GM18951 (cell line): ENCODE data around the gene GJA3.
"Not testable (repeated sequence)": the region's sequence is repeated elsewhere in the genome, so short reads cannot be mapped to it uniquely, and the experiment has no call there.

Source experiments
- POLR2A ChIP-seq: IDR thresholded peaks from 4 replicates; pipeline ENCODE4 v1.6.1; 2011; ENCODE audit warnings: mild to moderate bottlenecking; ENCODE audit not compliant: insufficient read length, insufficient read depth; ENCODE audit errors: extremely low read depth
- in situ Hi-C: fragments of 300-500 bp; cut with MboI; formaldehyde crosslinking; loops from one replicate; pipeline ENCODE4 v1.12.0; 2022; ENCODE audit warnings: low sequenced_read_pairs, mixed read lengths, inconsistent platforms; ENCODE audit not compliant: unreplicated experiment

Gene GJA3

DNA sequence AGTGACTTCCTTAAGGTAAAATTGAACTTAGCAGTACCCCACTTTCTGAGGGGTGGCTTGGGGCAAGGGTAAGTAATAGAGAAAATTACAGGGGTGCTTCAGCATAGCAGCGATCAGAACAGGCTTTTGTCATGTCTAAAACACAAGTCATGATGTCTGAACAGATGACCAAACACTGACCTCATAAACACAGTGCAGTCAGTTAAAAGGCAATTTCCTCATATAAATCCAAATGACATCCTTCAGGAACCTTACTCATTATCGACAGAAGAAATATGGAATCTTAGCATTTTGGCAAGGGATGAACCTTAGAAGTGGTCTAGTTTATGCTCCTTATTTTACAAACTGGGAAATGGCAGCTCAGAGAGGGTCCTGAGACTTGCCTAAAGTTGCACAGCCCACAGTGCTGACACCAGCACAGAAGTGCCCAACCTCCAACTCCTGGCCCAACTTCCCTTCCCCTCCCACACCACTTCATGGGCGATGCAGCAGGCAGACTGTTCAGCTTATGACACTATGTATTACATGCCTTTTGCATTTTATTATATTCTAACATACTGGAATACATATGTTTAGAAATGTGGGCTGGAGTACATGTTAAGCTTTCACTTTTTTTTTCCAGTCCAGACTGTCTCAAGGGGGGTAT, 3.6 kb downstream of the GJA3 start:
- TF ChIP-seq POLR2A, result no peak
- in situ Hi-C loops, result no loop called here

DNA sequence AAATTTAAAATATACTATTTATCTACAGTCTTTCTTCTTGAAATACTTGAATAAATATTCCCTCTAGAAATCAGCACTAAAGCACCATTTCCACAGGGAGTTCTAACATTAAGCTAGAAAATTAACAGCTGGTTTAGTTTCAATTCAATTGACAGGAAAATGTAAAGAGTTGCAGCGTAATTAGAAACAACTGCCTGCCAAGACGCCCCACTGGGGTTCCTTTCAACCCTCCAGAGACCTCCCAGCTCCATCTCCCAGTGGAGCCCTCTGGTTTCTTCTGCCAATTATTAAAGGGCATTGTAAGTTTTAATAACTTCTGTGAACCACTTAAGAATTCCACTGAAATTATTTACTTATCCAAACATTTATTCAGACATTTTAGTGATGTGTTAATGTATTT, 4.2 kb downstream of the GJA3 start:
- no peak for TF ChIP-seq POLR2A
- in situ Hi-C loops, result no loop called here

DNA sequence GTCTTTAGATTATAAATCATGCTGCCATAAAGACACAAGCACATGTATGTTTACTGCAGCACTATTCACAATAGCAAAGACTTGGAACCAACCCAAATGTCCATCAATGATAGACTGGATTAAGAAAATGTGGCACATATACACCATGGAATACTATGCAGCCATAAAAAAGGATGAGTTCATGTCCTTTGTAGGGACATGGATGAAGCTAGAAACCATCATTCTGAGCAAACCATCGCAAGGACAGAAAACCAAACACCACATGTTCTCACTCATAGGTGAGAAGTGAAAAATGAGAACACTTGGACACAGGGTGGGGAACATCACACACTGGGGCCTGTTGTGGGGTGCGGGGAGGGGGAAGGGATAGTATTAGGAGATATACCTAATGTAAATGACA, 7.6 kb downstream of the GJA3 start:
- in situ Hi-C loops, result not testable (repeated sequence)

DNA sequence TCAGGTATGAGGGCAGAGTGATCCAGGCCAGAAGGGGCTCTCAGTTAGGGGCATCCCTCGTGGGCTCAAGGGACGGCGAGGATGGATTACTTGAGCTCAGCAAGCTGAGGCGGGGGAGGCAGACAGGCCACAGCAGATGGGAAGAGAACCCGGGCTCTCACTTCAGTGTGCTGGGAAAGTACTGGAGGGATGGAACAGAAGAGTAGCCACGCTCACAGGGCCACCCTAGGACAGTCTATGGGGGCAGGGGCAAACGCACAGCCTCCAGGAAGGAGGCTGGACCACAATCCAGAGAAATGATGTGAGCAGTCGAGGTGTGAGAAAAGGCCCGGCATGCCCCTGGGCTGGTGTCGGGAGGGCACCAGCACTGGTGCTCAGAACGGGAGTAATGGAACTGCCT, 9.2 kb downstream of the GJA3 start:
- in situ Hi-C loops, result no loop called here
- TF ChIP-seq POLR2A, result no peak

DNA sequence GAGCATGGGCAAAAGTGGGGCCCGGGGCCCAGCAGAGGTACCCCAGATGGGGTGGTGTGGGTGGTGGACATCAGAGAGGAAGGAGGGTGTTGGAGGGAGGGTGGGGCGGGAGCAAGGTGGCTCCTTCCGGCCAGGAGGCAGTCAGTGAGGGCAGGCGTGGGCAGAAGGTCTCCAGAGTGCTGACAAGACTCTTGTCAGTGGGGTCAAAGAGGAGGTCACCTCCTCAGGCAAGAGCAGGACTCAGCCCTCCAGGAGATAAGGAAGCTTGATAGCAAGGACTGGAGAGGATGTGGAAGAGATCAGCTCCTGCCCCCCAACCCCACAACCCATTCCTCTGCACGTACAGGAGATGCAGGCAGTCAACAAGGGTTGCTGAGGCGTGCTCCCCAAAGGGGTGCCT, 9.8 kb downstream of the GJA3 start:
- TF ChIP-seq POLR2A, result no peak
- in situ Hi-C loops, result no loop called here

DNA sequence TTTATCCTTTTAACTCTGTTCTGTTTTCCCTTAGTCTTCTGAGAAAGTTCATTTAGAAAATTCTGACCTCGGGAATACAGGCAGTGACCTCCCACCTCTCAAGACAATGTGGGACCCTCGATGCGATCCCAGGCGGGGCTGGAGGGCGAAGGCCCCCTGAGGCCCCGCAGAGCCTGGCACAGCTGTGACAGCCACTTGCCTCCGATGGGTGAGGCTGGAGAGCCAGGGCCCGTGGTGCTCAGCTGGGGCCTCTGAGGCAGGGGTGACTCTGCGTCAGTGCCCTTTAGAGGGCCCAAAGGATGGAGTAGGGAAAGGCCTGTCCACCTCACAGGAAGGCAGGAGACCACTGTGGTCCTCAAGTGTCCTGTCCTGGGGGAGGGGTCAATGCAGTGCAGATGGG, 10.3 kb downstream of the GJA3 start:
- in situ Hi-C loops, result no loop called here
- TF ChIP-seq POLR2A, result no peak

DNA sequence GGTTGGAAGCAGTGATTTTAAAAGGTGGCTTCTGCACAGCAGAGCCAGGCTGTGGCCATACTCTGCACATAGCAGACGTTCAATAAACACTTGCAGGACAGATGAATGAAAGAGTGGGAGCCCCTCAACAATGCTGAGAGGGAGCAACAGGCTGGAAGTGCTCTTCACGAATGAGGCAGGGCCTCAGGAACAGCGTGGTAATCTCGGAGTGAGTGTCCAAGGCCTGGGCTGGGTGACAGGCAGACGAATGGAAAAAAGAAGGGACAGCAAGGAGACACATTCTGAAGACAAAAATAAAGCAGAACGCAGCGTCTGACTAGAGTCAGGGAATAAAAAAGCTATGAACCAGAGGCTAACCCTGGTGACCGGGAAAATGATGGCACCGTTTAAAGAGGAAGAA, 11.1 kb downstream of the GJA3 start:
- TF ChIP-seq POLR2A, result no peak
- in situ Hi-C loops, result no loop called here

DNA sequence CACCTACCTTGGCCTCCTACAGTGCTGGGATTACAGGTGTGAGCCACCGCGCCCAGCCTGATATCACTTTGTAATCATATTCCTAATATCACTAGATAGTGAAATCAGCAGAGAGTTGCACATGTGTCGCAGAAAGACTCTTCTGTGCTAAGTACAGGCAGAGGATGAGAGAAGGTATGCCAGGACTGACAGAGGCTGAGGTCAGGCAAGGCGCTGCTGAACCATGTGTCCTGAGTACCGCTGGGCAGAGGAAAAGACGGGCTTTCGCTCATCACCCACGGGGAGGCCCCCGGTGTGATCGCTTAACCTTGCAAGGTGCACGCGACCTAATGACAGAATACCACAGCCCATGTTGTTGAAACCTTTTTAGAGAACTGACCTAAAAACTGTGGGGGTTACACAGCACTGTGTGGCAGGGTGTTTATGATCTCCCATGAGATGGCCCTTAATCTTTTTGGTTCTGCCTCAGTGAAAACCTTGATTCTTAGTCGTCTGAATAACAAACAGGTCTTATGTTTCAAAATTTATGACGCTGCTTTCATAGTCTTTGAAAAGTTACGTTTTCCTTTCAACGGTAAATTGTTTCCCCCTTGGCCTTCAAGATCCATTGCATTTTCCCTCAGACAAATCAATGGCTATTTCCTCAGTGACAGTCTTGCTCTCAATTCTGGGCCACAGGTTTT, 12.2 kb downstream of the GJA3 start:
- TF ChIP-seq POLR2A, result no peak
- in situ Hi-C loops, result no loop called here

DNA sequence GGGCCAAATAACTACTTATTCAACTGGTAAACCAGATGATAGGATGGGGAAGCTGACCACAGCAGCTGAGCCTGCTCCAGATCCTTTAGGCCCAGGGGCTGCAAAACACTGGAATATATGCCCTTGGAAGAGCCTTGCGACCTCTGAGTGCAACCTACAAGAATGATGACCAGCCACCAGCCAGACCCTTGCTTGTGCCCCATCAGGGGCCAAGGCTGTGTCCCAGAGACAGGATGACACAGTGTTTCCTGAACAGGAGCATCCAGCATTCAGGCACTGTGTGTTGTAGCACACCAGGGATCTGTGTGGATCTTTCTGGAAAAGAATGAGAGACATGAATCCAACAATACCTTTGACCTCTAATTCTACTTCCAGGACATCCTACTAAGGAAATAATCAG, 14.5 kb downstream of the GJA3 start:
- in situ Hi-C loops, result no loop called here
- TF ChIP-seq POLR2A, result no peak

DNA sequence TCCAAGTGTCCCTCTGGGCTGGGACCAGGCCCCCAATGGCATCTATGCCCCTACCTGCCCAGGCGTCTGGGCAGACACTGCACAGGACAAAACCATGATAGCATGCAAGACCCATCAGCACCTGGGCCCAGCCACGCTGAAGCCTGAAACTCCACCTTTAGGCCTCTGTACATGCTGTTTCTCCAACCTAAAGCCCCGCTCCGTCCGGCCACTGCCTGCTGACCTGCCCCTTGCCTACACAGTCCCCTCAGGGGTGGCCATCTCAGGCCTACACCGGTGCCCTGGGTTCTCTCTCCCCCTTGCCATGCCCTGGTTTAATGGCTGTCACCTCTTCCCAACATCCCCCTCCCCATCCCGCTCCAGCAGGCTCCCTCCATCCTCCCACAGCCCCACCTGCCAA, 15.3 kb downstream of the GJA3 start:
- no peak for TF ChIP-seq POLR2A
- in situ Hi-C loops, result no loop called here

DNA sequence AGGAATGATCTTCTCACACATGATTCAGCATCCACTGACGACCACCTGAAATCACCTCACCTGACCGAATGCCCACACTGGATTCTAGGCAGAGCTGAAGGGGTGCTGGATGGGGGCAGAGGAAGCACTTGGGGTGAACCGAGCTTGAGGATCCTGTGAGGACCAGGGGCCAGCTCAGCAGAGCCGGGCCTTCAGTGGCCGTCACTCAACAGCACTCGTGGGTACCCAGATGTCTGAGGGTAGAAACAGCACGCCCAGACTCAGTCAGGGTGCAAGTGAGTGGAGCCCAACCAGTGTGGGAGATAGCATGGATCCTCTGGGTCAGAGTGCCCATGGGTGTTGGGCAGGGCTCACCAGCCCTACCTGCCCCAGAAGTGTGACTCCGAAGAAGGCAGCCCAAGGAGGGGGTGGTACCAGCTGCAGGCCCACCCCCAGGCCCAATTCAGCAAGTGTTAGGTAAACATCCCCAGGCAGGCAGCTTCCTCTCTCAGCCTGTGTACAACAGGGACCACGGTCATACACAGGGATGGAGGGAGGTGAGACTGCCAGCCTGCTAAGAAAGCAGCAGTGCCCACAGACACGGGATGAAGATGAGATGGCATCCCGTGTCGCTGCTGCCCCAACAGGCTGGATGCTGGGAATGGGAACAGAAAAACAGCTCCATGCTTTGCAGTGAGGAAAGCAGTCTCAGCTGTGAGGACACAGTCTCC, 16.6 kb downstream of the GJA3 start:
- in situ Hi-C loops, result no loop called here

DNA sequence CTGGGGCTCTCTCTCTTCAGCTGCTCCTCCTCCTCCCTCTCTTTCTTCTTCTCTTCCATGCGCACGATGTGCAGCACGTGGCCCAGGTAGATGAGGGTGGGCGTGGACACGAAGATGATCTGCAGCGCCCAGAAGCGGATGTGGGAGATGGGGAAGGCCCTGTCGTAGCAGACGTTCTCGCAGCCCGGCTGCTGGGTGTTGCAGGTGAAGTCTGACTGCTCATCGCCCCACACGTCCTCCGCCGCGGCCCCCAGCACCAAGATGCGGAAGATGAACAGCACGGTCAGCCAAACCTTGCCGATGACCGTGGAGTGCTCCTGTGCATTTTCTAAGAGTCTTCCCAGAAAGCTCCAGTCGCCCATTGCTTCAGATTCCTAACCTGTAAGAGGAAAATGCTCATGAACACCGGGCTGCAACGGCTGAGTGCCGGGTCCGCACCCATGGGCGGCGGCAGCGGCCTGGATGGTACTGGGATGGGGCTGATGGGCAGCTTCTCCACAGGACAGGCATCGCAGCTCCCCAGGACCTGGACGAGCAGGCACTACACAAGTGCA, 17.8 kb downstream of the GJA3 start:
- TF ChIP-seq POLR2A, result no peak
- in situ Hi-C loops, result no loop called here

More for the DNA sequence above, 16.6 kb downstream of the GJA3 start:
- TF ChIP-seq POLR2A, result no peak

DNA sequence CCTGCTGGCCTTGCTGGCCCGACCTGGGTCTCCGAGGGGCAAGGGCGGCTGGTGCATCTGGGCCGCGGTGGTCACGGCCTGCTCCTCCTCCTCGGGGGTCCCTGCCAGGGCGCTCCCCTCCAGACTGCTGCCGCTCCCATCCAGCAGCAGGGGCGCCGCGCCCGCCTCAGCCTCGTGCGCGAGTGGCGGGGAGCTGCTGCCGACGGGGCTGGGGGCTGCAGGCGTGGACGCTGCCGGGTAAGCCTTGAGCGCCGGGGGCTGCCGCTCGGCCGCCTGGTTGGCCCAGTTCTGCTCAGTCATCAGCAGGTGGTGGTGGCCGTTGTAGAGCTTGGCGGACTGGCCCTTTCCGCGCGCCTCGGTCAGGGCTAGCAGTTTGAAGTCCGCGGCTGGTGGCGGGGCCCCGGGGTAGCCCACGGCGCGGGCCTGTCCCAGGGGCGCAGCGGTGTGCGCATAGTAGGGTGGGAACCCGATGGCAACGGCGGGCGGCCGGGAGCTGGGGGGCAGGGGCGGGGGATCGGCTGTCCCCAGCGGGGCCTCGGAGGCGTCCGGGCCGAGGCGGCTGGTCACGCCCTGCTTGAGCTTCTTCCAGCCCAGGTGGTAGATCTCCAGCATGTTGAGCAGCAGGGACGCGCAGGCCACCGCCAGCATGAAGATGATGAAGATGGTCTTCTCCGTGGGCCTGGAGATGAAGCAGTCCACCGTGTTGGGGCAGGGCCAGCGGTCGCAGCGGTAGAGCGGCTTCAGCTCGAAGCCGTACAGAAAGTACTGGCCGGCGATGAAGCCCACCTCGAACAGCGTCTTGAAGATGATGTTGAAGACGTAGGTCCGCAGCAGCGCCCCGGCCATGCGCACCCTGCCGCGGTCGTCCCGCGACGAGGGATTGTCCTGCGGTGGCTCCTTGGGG, 18.6 kb downstream of the GJA3 start:
- TF ChIP-seq POLR2A, result no peak
- in situ Hi-C loops, result no loop called here
